MCF 10A (cell line): Measurements from ENCODE around the gene CARHSP1. TPM values are rescaled to one million over a fixed set of nuclear protein-coding genes. Genes with fewer than 3 reads are reported as not detected.
A peak's percentile ranks its signal among the peaks of the same experiment; 100 is the strongest.
"Not testable (repeated sequence)": the region's sequence is repeated elsewhere in the genome, so short reads cannot be mapped to it uniquely, and the experiment has no call there.

ENCODE experiments used
- Bru-seq: library from RNA; stranded (reverse); fragments of 400-500 nt; gene quantifications from one replicate; lab custom pipeline; 2021; lab: Mats Ljungman, UMichigan
- BruChase-seq, 2 experiments: library from RNA; stranded (reverse); fragments of 400-500 nt; gene quantifications; one replicate each; lab custom pipeline; 2021; lab: Mats Ljungman, UMichigan
- BruUV-seq: library from RNA; stranded (reverse); fragments of 400-500 nt; replicated peaks from 2 replicates; lab custom pipeline; 2021; lab: Mats Ljungman, UMichigan
- CTCF ChIA-PET: fragments of 300-600 bp; sonication (Branson Sonifier 250); formaldehyde crosslinking; extraction: SDS; loops from one replicate; lab custom pipeline; 2021; ENCODE audit warnings: antibody characterized with exemption, inconsistent platforms; lab: Yijun Ruan, JAX
- POLR2A ChIA-PET: fragments of 300-600, 350-650 bp; sonication (Branson Sonifier 250); formaldehyde crosslinking; extraction: SDS; loops from one replicate; lab custom pipeline; 2020; ENCODE audit warnings: antibody characterized with exemption, inconsistent platforms; lab: Yijun Ruan, JAX
- DNase-seq: peaks from one replicate; pipeline ENCODE4 v3.0.0-alpha.2; 2018; ENCODE audit not compliant: unreplicated experiment
- H3K27ac Mint-ChIP-seq: one replicate; pipeline ENCODE4 v1.8.0; 2022; ENCODE audit warnings: mild to moderate bottlenecking, low read depth, mixed read lengths; ENCODE audit not compliant: unreplicated experiment
- H3K27me3 Mint-ChIP-seq: one replicate; pipeline ENCODE4 v1.8.0; 2022; ENCODE audit warnings: mixed read lengths; ENCODE audit not compliant: insufficient read depth, unreplicated experiment
- H3K36me3 Mint-ChIP-seq: one replicate; pipeline ENCODE4 v1.8.0; 2022; ENCODE audit warnings: mild to moderate bottlenecking, moderate library complexity, mixed read lengths; ENCODE audit not compliant: insufficient read depth, unreplicated experiment
- H3K4me1 Mint-ChIP-seq: one replicate; pipeline ENCODE4 v1.8.0; 2022; ENCODE audit warnings: mixed read lengths; ENCODE audit not compliant: insufficient read depth, unreplicated experiment
- H3K4me3 Mint-ChIP-seq: one replicate; pipeline ENCODE4 v1.8.0; 2022; ENCODE audit warnings: mild to moderate bottlenecking, moderate library complexity, mixed read lengths; ENCODE audit not compliant: unreplicated experiment
- H3K9me3 Mint-ChIP-seq: one replicate; pipeline ENCODE4 v1.8.0; 2022; ENCODE audit warnings: mixed read lengths; ENCODE audit not compliant: unreplicated experiment
- CTCF ChIP-seq: fragments of 200-600 bp; IDR thresholded peaks from one replicate; pipeline ENCODE4 v1.8.0; 2022; ENCODE audit warnings: antibody characterized with exemption, mild to moderate bottlenecking; ENCODE audit not compliant: unreplicated experiment
- intact Hi-C: fragments of 100-400 bp; cut with micrococcal nuclease; formaldehyde crosslinking; loops from 2 replicates; pipeline ENCODE4 v1.14.1; 2022
- long read RNA-seq: library from polyadenylated mRNA; stranded (forward); transcript quantifications from one replicate; pipeline ENCODE4 v2.0.0, GENCODE V29; 2022
- total RNA-seq: library from RNA; stranded (reverse); gene quantifications from 2 replicates; pipeline ENCODE4 v1.2.3, GENCODE V29; 2022

The CARHSP1 gene
- total RNA-seq (23.9 and 27.8 TPM in 2 replicates), Bru-seq, nascent RNA (percentile 50 among the genes with signal in this experiment), BruChase-seq, experiment 1, labeled RNA remaining after a 6-hour chase (percentile 59 among the genes with signal in this experiment), BruChase-seq, experiment 2, labeled RNA remaining after a 2-hour chase (percentile 55 among the genes with signal in this experiment)
- long read RNA-seq, transcript CARHSP1-201 (4 exons, 746 nt) = major isoform, 21 of 103 reads
- long read RNA-seq, partial matches to known transcripts = 2 of 103 reads
- long read RNA-seq, other reads (novel, unspliced or antisense) = 79 of 103 reads

- CTCF ChIA-PET = interaction anchor here (0.6 to 1.9 kb wide), 6 partner anchors 11 to 164 kb away, joined by 3 to 9 read pairs (median 3); no protein-coding TSS in a partner anchor
- peak; percentile 90 for DNase-seq
- BruUV-seq = no TSS peak
- TF ChIP-seq CTCF = no peak
- no peaks in the 10 kb centered on the region for H3K27me3 Mint-ChIP-seq
- H3K27ac Mint-ChIP-seq = peak within 1 kb of the TSS; percentile 86
- POLR2A ChIA-PET = interaction anchor here (0.6 to 2.1 kb wide), 23 partner anchors 8 to 1876 kb away, joined by 3 to 14 read pairs (median 3); partner anchors contain the start of genes METTL22, PMM2, TMEM186 and USP7
- intact Hi-C loops = no loop called here
- H3K4me1 Mint-ChIP-seq = peaks cover 35% of the 10 kb centered on the region
- H3K36me3 Mint-ChIP-seq = no peaks in the 10 kb centered on the region
- no peaks in the 10 kb centered on the region for H3K9me3 Mint-ChIP-seq
- peak within 1 kb of the TSS; percentile 87 for H3K4me3 Mint-ChIP-seq
Observed at GRCh38 chr16:8868416-8869211, at the start of gene CARHSP1. CARHSP1 (minus strand) TSS chr16:8869006; CDS start chr16:8859328, 9,678 bp downstream.

GRCh38 chr16:8917336-8917735 lies 48.5 kb upstream of the CARHSP1 start:
- DNase-seq, H3K4me3 Mint-ChIP-seq, H3K27me3 Mint-ChIP-seq, intact Hi-C loops, CTCF ChIA-PET, POLR2A ChIA-PET, BruUV-seq, H3K4me1 Mint-ChIP-seq, H3K9me3 Mint-ChIP-seq, H3K27ac Mint-ChIP-seq: not testable (repeated sequence)
- peaks cover 99% of the 10 kb centered on the region for H3K36me3 Mint-ChIP-seq

GRCh38 chr16:8916541-8917225 lies 47.9 kb upstream of the CARHSP1 start:
- BruUV-seq = no TSS peak
- ChIA-PET POLR2A (no interaction called here), CTCF (interaction anchor here (4.0 kb wide), 1 partner anchor 91 kb away, joined by 15 read pairs; no protein-coding TSS in a partner anchor)
- H3K4me1 Mint-ChIP-seq = no peaks in the 10 kb centered on the region
- no peak for TF ChIP-seq CTCF
- peaks cover 98% of the 10 kb centered on the region for H3K36me3 Mint-ChIP-seq
- no peak overlapping the region for H3K27ac Mint-ChIP-seq
- H3K27me3 Mint-ChIP-seq = no peaks in the 10 kb centered on the region
- DNase-seq = no peak
- intact Hi-C loops = no loop called here
- H3K9me3 Mint-ChIP-seq = no peaks in the 10 kb centered on the region
- no peak overlapping the region for H3K4me3 Mint-ChIP-seq

GRCh38 chr16:8915722-8916301 lies 47.0 kb upstream of the CARHSP1 start:
- TF ChIP-seq CTCF = no peak
- DNase-seq = no peak
- no peak overlapping the region for H3K4me3 Mint-ChIP-seq
- CTCF ChIA-PET = interaction anchor here (4.0 kb wide), 1 partner anchor 92 kb away, joined by 15 read pairs; no protein-coding TSS in a partner anchor
- POLR2A ChIA-PET = no interaction called here
- no peaks in the 10 kb centered on the region for H3K4me1 Mint-ChIP-seq
- H3K27ac Mint-ChIP-seq = no peak overlapping the region
- TSS peak; percentile 16 for BruUV-seq
- intact Hi-C loops = no loop called here
- H3K27me3 Mint-ChIP-seq = no peaks in the 10 kb centered on the region
- no peaks in the 10 kb centered on the region for H3K9me3 Mint-ChIP-seq
- peaks cover 98% of the 10 kb centered on the region for H3K36me3 Mint-ChIP-seq
